HepG2 (cell line): ENCODE measurements around the gene ACTRT2. TPM values are rescaled to one million over a fixed set of nuclear protein-coding genes. Genes with fewer than 3 reads are reported as not detected.

Experiments
- ATAC-seq: fragments of 200-7000 bp; cut with Tn5 transposase; 3 replicates; pipeline ENCODE4 v1.9.1; 2020; ENCODE audit warnings: mild to moderate bottlenecking, moderate library complexity
- BruUV-seq: library from RNA; stranded (reverse); fragments of 400-500 nt; replicated peaks from 2 replicates; lab custom pipeline; 2021; lab: Mats Ljungman, UMichigan
- CTCF ChIA-PET: fragments of 300-600 bp; formaldehyde crosslinking; extraction: SDS; loops from one replicate; lab custom pipeline; 2021; ENCODE audit warnings: low total read pairs, inconsistent platforms, low intra/inter-chr PET ratio; lab: Yijun Ruan, JAX
- POLR2A ChIA-PET: fragments of 350-600 bp; sonication (Branson Sonifier 250); formaldehyde crosslinking; loops from one replicate; lab custom pipeline; 2020; ENCODE audit warnings: antibody characterized with exemption, inconsistent platforms; lab: Yijun Ruan, JAX
- DNase-seq: peaks from one replicate; pipeline ENCODE4 v3.0.0-alpha.2; 2015; ENCODE audit warnings: low spot score
- FAIRE-seq: peaks from 3 replicates; lab custom pipeline; 2011; peaks lifted over from hg19 to GRCh38; lab: Jason Lieb, UNC
- H2AFZ ChIP-seq: one replicate; pipeline ENCODE4 v1.6.1; 2011; ENCODE audit warnings: low read length, inconsistent platforms
- H3K27ac ChIP-seq: fragments of 300-600 bp; 3 replicates; pipeline ENCODE4 v1.8.0; 2011; ENCODE audit warnings: mixed run types, mild to moderate bottlenecking, mixed read lengths, low read length, inconsistent platforms; ENCODE audit not compliant: insufficient read depth; ENCODE audit errors: extremely low read length
- H3K27me3 ChIP-seq, 2 experiments: fragments of 200-600 bp in 1 of 2; 2 replicates in 1 of 2; 3 replicates in 1 of 2; pipeline versions ENCODE4 v1.6.0 to v1.8.0; 2011; ENCODE audit warnings: low read length in 2 of 2, mild to moderate bottlenecking in 2 of 2, moderate library complexity in 2 of 2, inconsistent platforms in 1 of 2; ENCODE audit not compliant: insufficient read depth in 2 of 2, control insufficient read depth in 1 of 2
- H3K36me3 ChIP-seq, 2 experiments: fragments of 200-600 bp in 1 of 2; replicated peaks in 1 of 2; 2 replicates in 1 of 2; 3 replicates in 1 of 2; pipeline versions ENCODE4 v1.5.1 to v1.8.0; 2011; ENCODE audit warnings: low read length in 2 of 2, inconsistent platforms in 1 of 2; ENCODE audit not compliant: insufficient read depth in 2 of 2, control insufficient read depth in 1 of 2
- H3K4me1 ChIP-seq: 2 replicates; pipeline ENCODE4 v1.5.1; 2012; ENCODE audit warnings: low read length, inconsistent platforms; ENCODE audit not compliant: insufficient read depth
- H3K4me2 ChIP-seq: 2 replicates; pipeline ENCODE4 v1.6.0; 2011; ENCODE audit warnings: low read depth, low read length, inconsistent platforms
- H3K4me3 ChIP-seq, 3 experiments: fragments of 200-600 bp in 1 of 3; sonication (generic), shearing (Covaris generic) in 1 of 3; replicated peaks in 1 of 3; 2 replicates each; pipeline ENCODE4 v1.5.1; 2011 to 2016; ENCODE audit warnings: low read length in 3 of 3, inconsistent platforms in 2 of 3, low read depth in 2 of 3, mild to moderate bottlenecking in 2 of 3, control low read depth in 1 of 3, mixed read lengths in 1 of 3; ENCODE audit not compliant: insufficient read depth in 1 of 3
- H3K79me2 ChIP-seq: one replicate; pipeline ENCODE4 v1.6.1; 2011; ENCODE audit warnings: low read length, inconsistent platforms; ENCODE audit not compliant: insufficient read depth
- H3K9ac ChIP-seq: 2 replicates; pipeline ENCODE4 v1.6.0; 2011; ENCODE audit warnings: mild to moderate bottlenecking, low read depth, low read length, inconsistent platforms; ENCODE audit not compliant: insufficient read depth
- H3K9me3 ChIP-seq: 2 replicates; pipeline ENCODE4 v1.5.1; 2012; ENCODE audit warnings: mild to moderate bottlenecking, low read length
- H4K20me1 ChIP-seq: 2 replicates; pipeline ENCODE4 v1.6.0; 2011; ENCODE audit warnings: inconsistent platforms, mild to moderate bottlenecking, low read length, moderate library complexity; ENCODE audit not compliant: insufficient read depth
- EP300 ChIP-seq, 3 experiments: sonication (generic) in 1 of 3; formaldehyde crosslinking in 1 of 3; IDR thresholded peaks; 2 replicates each; pipeline versions ENCODE4 v1.5.1 to v1.6.1; 2011 to 2020; ENCODE audit warnings: low read depth in 2 of 3, low read length in 2 of 3, borderline replicate concordance in 1 of 3, improper control_type of control experiment in 1 of 3, mild to moderate bottlenecking in 1 of 3, missing genetic modification reagents in 1 of 3, moderate library complexity in 1 of 3
- MED1 ChIP-seq: sonication (generic); formaldehyde crosslinking; IDR thresholded peaks from 2 replicates; pipeline ENCODE4 v1.4.0; 2020; ENCODE audit warnings: missing genetic modification reagents
- NFKBIZ ChIP-seq: IDR thresholded peaks from 2 replicates; pipeline ENCODE4 v1.6.1; 2018; ENCODE audit warnings: missing genetic modification reagents, missing compliant biosample characterization
- RBAK ChIP-seq: sonication (generic); formaldehyde crosslinking; IDR thresholded peaks from 2 replicates; pipeline ENCODE4 v1.5.1; 2020; ENCODE audit warnings: mild to moderate bottlenecking, missing genetic modification reagents
- RORA ChIP-seq: sonication (generic); formaldehyde crosslinking; IDR thresholded peaks from 2 replicates; pipeline ENCODE4 v1.5.0; 2020; ENCODE audit warnings: mild to moderate bottlenecking, missing genetic modification reagents, moderate library complexity
- SKIL ChIP-seq: sonication (generic); formaldehyde crosslinking; IDR thresholded peaks from 2 replicates; pipeline ENCODE4 v1.8.0; 2022; ENCODE audit warnings: missing genetic modification reagents, mild to moderate bottlenecking, moderate library complexity, borderline replicate concordance
- ZMAT5 ChIP-seq: sonication (generic); formaldehyde crosslinking; IDR thresholded peaks from 2 replicates; pipeline ENCODE4 v1.5.0; 2020; ENCODE audit warnings: mild to moderate bottlenecking, low read depth, missing genetic modification reagents, borderline replicate concordance
- ZNF558 ChIP-seq: sonication (generic); formaldehyde crosslinking; IDR thresholded peaks from 2 replicates; pipeline ENCODE4 v1.9.0; 2022; ENCODE audit warnings: mild to moderate bottlenecking, missing genetic modification reagents, borderline replicate concordance
- ZNF883 ChIP-seq: sonication (generic); formaldehyde crosslinking; IDR thresholded peaks from 2 replicates; pipeline ENCODE4 v1.5.1; 2020; ENCODE audit warnings: mild to moderate bottlenecking, missing genetic modification reagents; ENCODE audit errors: not compliant biosample characterization
- WGBS: methylation state at CpG from one replicate; pipeline ENCODE4 v1.1.6; 2017; ENCODE audit warnings: low lambda C conversion rate; 5-methylcytosine and 5-hydroxymethylcytosine counted together
- in situ Hi-C: cut with HindIII; loops from 2 replicates; pipeline ENCODE4 v1.10.0; 2017; ENCODE audit warnings: low pct_unique_long_range_greater_than_20kb; ENCODE audit not compliant: extremely low pct_ligation_motif_present
- intact Hi-C: fragments of 100-400 bp; cut with micrococcal nuclease; formaldehyde crosslinking; loops from one replicate; pipeline ENCODE4 v1.10.0; 2022; ENCODE audit not compliant: unreplicated experiment
- polyA plus RNA-seq, 8 experiments: library from polyadenylated mRNA; depleted of rRNA in 3 of 8; stranded (reverse) in 7 of 8; unstranded in 1 of 8; fragments of >200 nt; fragmentation: Illumina TruSeq in 4 of 8; extraction: Trizol in 4 of 8; gene quantifications; 2 replicates each; pipeline versions ENCODE4 v1.2.1 to v1.2.3, GENCODE V29; 2011 to 2016; ENCODE audit warnings: low read depth in 4 of 8, missing spikeins in 1 of 8, mixed read lengths in 1 of 8; ENCODE audit not compliant: insufficient read depth in 1 of 8
- total RNA-seq, 5 experiments: library from RNA; depleted of rRNA; stranded (reverse); fragments of >200 nt; fragmentation: Illumina TruSeq; extraction: Trizol; gene quantifications; 2 replicates each; pipeline ENCODE4 v1.2.3, GENCODE V29; 2016; ENCODE audit warnings: low read depth in 1 of 5

Gene ACTRT2
- total and polyA plus RNA-seq, 2 of the 13 experiments (the other 11 are each of a cell fraction or from before 2014, with no cell fraction given), result not detected

- H2AFZ ChIP-seq, result no peak overlapping the region
- no peaks in the 10 kb centered on the region for H3K79me2 ChIP-seq
- intact Hi-C loops, result no loop called here
- H3K36me3 ChIP-seq, result no peaks in the 10 kb centered on the region
- no peak overlapping the region for H3K9ac ChIP-seq
- ChIA-PET CTCF (no interaction called here), POLR2A (no interaction called here)
- no TSS peak for BruUV-seq
- no peak overlapping the region for H3K27ac ChIP-seq
- peaks cover 11 to 59% of the 10 kb centered on the region in 2 experiments for H3K27me3 ChIP-seq
- ATAC-seq (no peak), DNase-seq (no peak), FAIRE-seq (no peak)
- H3K4me3 ChIP-seq, result no peak overlapping the region
- H3K9me3 ChIP-seq, result no peaks in the 10 kb centered on the region
- no peak for TF ChIP-seq SKIL (CRISPR knock-in tag)
- no peak for TF ChIP-seq ZMAT5 (CRISPR knock-in tag)
- TF ChIP-seq ZNF558 (CRISPR knock-in tag), result no peak
- no peak for TF ChIP-seq RORA (CRISPR knock-in tag)
- TF ChIP-seq MED1 (CRISPR knock-in tag), result no peak
- TF ChIP-seq RBAK (CRISPR knock-in tag), result no peak
- no peak for TF ChIP-seq NFKBIZ
- no peak for TF ChIP-seq EP300 (IDR thresholded peaks at IDR 0.05; ENCODE audit: low read depth in 2 of 2, low read length in 2 of 2)
- no peak for TF ChIP-seq EP300 (CRISPR knock-in tag; IDR thresholded peaks at IDR 0.05; ENCODE audit: borderline replicate concordance)
- no peak for TF ChIP-seq ZNF883 (CRISPR knock-in tag)
- no peak overlapping the region for H3K4me2 ChIP-seq
- in situ Hi-C loops, result no loop called here
- H3K4me1 ChIP-seq, result no peaks in the 10 kb centered on the region
- H4K20me1 ChIP-seq, result no peaks in the 10 kb centered on the region
- 19% methylated on average over 3 of the region's 20 CpGs for WGBS
Observed at GRCh38 chr1:3027611-3028371, 6.5 kb downstream of the ACTRT2 start.
